Measurements from ENCODE around the gene PRR7.

DNA sequence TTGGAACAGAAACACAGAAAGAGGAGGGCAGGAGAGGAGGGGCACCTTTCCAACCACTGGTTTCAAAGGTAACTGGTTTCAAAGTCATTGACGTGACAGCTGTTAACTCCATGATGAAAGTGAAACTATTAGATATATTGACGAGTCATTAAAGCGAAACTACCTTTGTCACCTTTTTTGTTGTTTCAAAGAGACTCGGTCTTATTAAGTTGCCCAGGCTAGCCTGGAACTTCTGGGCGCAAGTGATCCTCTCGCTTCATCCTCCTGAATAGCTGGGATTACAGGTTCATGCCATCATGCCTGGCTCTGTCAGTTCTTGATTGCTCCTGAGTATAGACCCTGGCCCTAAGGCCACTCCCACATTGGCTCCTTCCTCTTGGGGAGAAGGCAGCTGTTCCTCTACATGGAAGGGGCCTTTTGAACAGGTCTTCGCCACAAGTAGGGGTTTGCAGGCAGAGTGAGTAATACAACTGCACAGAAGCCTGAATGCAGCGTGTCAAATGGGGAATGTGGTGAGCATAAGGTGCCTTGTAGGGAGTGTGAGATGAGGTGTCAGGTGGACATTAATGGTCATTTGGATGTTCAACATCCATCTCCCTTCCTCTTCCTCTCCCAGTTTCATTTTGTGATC is 33.9 kb upstream of the PRR7 start:
- TF ChIP-seq, protein P1, sequence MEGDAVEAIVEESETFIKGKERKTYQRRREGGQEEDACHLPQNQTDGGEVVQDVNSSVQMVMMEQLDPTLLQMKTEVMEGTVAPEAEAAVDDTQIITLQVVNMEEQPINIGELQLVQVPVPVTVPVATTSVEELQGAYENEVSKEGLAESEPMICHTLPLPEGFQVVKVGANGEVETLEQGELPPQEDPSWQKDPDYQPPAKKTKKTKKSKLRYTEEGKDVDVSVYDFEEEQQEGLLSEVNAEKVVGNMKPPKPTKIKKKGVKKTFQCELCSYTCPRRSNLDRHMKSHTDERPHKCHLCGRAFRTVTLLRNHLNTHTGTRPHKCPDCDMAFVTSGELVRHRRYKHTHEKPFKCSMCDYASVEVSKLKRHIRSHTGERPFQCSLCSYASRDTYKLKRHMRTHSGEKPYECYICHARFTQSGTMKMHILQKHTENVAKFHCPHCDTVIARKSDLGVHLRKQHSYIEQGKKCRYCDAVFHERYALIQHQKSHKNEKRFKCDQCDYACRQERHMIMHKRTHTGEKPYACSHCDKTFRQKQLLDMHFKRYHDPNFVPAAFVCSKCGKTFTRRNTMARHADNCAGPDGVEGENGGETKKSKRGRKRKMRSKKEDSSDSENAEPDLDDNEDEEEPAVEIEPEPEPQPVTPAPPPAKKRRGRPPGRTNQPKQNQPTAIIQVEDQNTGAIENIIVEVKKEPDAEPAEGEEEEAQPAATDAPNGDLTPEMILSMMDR (IDR thresholded peaks at IDR 0.05; ENCODE audit: low read length): no peak
- no peak for TF ChIP-seq EZH2 (IDR thresholded peaks at IDR 0.05; ENCODE audit: borderline replicate concordance, low read length)
